Measurements from ENCODE around the gene WDFY2. TPM values are rescaled to one million over a fixed set of nuclear protein-coding genes. Genes with fewer than 3 reads are reported as not detected.

The WDFY2 gene
- total and polyA plus RNA-seq, 10 of the 15 experiments (the other 5 are each of a cell fraction or from before 2014, with no cell fraction given) = 2.1 to 13.0 (median 8.1) TPM

GRCh38 chr13:51769455-51770127, 185.3 kb downstream of the WDFY2 start:
- Histone ChIP-seq H3K4me2 (ENCODE audit: control insufficient read depth, insufficient read depth) (no peak overlapping the region), H3K27ac (ENCODE audit: control insufficient read depth, insufficient read depth) (no peak overlapping the region), H3K9ac (ENCODE audit: control insufficient read depth, insufficient read depth, low read length) (no peak overlapping the region), H3K79me2 (ENCODE audit: control insufficient read depth, insufficient read depth, low read length) (no peaks in the 10 kb centered on the region), H2AFZ (ENCODE audit: control insufficient read depth, low read depth, low read length) (no peak overlapping the region), H4K20me1 (ENCODE audit: control insufficient read depth, insufficient read depth) (no peaks in the 10 kb centered on the region), H3K27me3 (replicated peaks in 1 of 2; ENCODE audit: control insufficient read depth in 2 of 2, insufficient read depth in 2 of 2, low read length in 1 of 2) (no peaks in the 10 kb centered on the region), H3K9me3 (replicated peaks; ENCODE audit: control insufficient read depth, insufficient read depth, low read length) (no peaks in the 10 kb centered on the region), H3K36me3 (ENCODE audit: control insufficient read depth in 2 of 2, insufficient read depth in 2 of 2, low read length in 1 of 2) (no peaks in the 10 kb centered on the region), H3K4me3 (no peak overlapping the region), H3K4me1 (ENCODE audit: control insufficient read depth, insufficient read depth, low read length) (peaks cover 10% of the 10 kb centered on the region)
- no TSS peak for BruUV-seq (replicated peaks)
- ChIA-PET POLR2A (no interaction called here), CTCF (interaction anchor here (1.2 kb wide), 1 partner anchor 10 kb away, joined by 3 read pairs; no protein-coding TSS in a partner anchor), SMC1A (ENCODE audit: uncharacterized antibody, unreplicated experiment) (no interaction called here), RAD21 (ENCODE audit: unreplicated experiment) (interaction anchor here (1.3 kb wide), 1 partner anchor 28 kb away, joined by 3 read pairs; no protein-coding TSS in a partner anchor)
- intact Hi-C loops (cut with micrococcal nuclease; ENCODE audit: unreplicated experiment) = no loop called here
- no peak for ATAC-seq
- TF ChIP-seq ZNF274 (IDR thresholded peaks at IDR 0.05; ENCODE audit: insufficient read depth, insufficient read length) (no peak), ZNF207 (IDR thresholded peaks at IDR 0.05; ENCODE audit: borderline replicate concordance) (no peak), IRF4 (IDR thresholded peaks at IDR 0.05; ENCODE audit: low read depth, low read length) (no peak), ZSCAN29 (IDR thresholded peaks at IDR 0.05) (no peak), EZH2 (IDR thresholded peaks at IDR 0.05; ENCODE audit: borderline replicate concordance, control insufficient read depth, low read depth, low read length) (no peak), USF1 (IDR thresholded peaks at IDR 0.05; ENCODE audit: borderline replicate concordance, extremely low read length, insufficient read depth, low read depth, low read length) (no peak)
- 92% methylated on average over 11 of the region's 11 CpGs for WGBS (ENCODE audit: insufficient coverage, insufficient replicate concordance, low lambda C conversion rate, missing lambda C conversion rate)
- in situ Hi-C loops (cut with MboI) = no loop called here
- no peak for DNase-seq (ENCODE audit: low read depth, low spot score)
- no peak for FAIRE-seq

Data from GM12878 (cell line).